ENCODE measurements around the gene OLR1. TPM values are rescaled to one million over a fixed set of nuclear protein-coding genes. Genes with fewer than 3 reads are reported as not detected.

The OLR1 gene
- total RNA-seq, 1 experiment from 2014 or later, result not detected

- Mint-ChIP-seq H3K27me3 (ENCODE audit: insufficient read depth, unreplicated experiment) (no peaks in the 10 kb centered on the region), H3K4me1 (ENCODE audit: insufficient read depth, unreplicated experiment) (no peaks in the 10 kb centered on the region), H3K4me3 (ENCODE audit: unreplicated experiment) (no peak overlapping the region), H3K36me3 (ENCODE audit: insufficient read depth, unreplicated experiment) (no peaks in the 10 kb centered on the region), H3K27ac (ENCODE audit: low read depth, unreplicated experiment) (no peak overlapping the region), H3K9me3 (ENCODE audit: unreplicated experiment) (no peaks in the 10 kb centered on the region)
- no TSS peak for BruUV-seq (replicated peaks)
- DNase-seq (ENCODE audit: unreplicated experiment), result no peak
- ChIA-PET CTCF (interaction anchor here (0.6 to 11.8 kb wide), 13 partner anchors 14 to 906 kb away, joined by 3 to 255 read pairs (median 4); partner anchors contain the start of gene OLR1), POLR2A (interaction anchor here (0.7 to 2.5 kb wide), 3 partner anchors 37 to 59 kb away, joined by 3 to 22 read pairs (median 4); partner anchors contain the start of gene GABARAPL1)
- intact Hi-C loops (cut with micrococcal nuclease), result loop anchor here (5.0 kb wide), 1 partner anchor 348 kb away; no protein-coding TSS in a partner anchor
- TF ChIP-seq, protein P1, sequence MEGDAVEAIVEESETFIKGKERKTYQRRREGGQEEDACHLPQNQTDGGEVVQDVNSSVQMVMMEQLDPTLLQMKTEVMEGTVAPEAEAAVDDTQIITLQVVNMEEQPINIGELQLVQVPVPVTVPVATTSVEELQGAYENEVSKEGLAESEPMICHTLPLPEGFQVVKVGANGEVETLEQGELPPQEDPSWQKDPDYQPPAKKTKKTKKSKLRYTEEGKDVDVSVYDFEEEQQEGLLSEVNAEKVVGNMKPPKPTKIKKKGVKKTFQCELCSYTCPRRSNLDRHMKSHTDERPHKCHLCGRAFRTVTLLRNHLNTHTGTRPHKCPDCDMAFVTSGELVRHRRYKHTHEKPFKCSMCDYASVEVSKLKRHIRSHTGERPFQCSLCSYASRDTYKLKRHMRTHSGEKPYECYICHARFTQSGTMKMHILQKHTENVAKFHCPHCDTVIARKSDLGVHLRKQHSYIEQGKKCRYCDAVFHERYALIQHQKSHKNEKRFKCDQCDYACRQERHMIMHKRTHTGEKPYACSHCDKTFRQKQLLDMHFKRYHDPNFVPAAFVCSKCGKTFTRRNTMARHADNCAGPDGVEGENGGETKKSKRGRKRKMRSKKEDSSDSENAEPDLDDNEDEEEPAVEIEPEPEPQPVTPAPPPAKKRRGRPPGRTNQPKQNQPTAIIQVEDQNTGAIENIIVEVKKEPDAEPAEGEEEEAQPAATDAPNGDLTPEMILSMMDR (IDR thresholded peaks at IDR 0.05; ENCODE audit: unreplicated experiment), result no peak
Observed at GRCh38 chr12:10154145-10154496, 17.8 kb downstream of the OLR1 start.

DNA sequence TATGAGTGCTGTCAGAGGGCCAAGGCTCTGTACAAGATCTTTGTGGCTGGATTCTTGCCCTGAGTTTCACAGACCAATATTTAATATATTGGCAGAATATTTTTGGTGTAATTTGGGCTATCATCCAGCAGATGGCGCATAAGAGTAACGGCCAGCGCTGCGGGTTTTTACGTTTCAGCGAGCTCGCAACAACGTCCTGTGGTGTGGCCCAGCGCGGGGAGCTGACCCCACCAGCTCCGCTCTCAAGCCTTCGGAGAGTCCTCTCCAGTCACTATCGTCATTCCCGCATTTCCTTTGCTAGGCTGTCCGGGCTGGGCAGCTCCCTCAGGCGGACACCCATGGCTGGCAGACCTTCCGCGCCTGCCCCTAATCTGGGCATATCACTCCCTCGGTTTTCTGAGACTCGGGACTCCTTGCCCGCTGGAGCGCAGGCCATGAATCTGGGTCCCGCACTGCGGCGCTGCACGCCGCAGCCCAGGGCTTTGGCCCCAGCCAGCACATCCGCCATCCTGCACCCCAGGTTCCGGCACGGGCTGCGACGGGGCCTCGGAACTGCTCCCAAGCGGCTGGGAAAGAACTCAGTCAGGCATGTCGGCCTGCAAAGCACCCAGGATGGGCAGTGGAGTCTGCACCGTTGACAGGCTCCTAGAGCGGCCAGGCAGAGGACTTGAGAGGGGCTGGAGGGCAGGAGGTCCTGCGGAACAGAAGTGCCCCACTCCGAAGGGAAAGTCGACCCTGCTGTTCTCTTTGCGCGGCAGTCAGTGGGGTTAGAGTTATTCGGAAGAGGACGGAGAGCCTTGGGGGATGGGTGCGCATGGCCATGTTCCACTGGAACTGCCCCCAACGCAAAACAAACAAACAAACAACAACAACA, 18.4 kb downstream of the OLR1 start:
- ChIA-PET CTCF (interaction anchor here (0.5 to 11.8 kb wide), 29 partner anchors 10 to 537 kb away, joined by 3 to 255 read pairs (median 7); partner anchors contain the start of genes CLEC12B, CLEC9A and OLR1), POLR2A (interaction anchor here (0.6 to 2.7 kb wide), 9 partner anchors 13 to 338 kb away, joined by 3 to 22 read pairs (median 4); partner anchors contain the start of gene GABARAPL1)
- DNase-seq (ENCODE audit: unreplicated experiment), result peak; percentile 63

DNA sequence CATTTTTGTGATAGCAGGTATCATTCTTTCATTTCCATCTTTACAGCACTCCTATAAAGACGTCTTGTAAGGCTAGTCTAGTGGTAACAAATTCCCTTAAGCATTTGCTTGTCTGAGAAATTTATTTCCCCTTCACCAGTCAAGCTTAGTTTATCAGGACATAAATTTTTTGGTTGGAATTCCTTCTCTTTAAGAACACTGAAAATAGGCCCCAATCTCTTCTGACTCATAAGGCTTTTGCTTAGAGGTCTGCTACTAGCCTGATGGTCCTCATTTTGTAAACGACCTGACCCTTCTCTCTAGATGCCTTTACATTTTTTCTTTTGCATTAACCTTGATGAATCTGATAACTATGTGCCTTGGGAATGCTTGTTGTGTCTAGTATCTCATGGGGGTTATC, 20.3 kb downstream of the OLR1 start:
- H3K9me3 Mint-ChIP-seq (ENCODE audit: unreplicated experiment), result no peaks in the 10 kb centered on the region
- CTCF ChIA-PET, result interaction anchor here (0.6 to 11.8 kb wide), 17 partner anchors 8 to 409 kb away, joined by 3 to 255 read pairs (median 5); partner anchors contain the start of genes CLEC12B and OLR1

More for the DNA sequence above, 18.4 kb downstream of the OLR1 start:
- Mint-ChIP-seq H3K9me3 (ENCODE audit: unreplicated experiment) (no peaks in the 10 kb centered on the region), H3K36me3 (ENCODE audit: insufficient read depth, unreplicated experiment) (no peaks in the 10 kb centered on the region), H3K27me3 (ENCODE audit: insufficient read depth, unreplicated experiment) (no peaks in the 10 kb centered on the region), H3K4me3 (ENCODE audit: unreplicated experiment) (peak overlapping the region; percentile 64), H3K27ac (ENCODE audit: low read depth, unreplicated experiment) (no peak overlapping the region), H3K4me1 (ENCODE audit: insufficient read depth, unreplicated experiment) (no peaks in the 10 kb centered on the region)
- no TSS peak for BruUV-seq (replicated peaks)
- TF ChIP-seq, protein P1 (IDR thresholded peaks at IDR 0.05; ENCODE audit: unreplicated experiment), result peak; percentile 56
- intact Hi-C loops (cut with micrococcal nuclease), result loop anchor here (1.0 to 5.0 kb wide), 4 partner anchors 37 to 521 kb away; partner anchors contain the start of gene STYK1

More for the DNA sequence above, 20.3 kb downstream of the OLR1 start:
- Mint-ChIP-seq H3K27ac (ENCODE audit: low read depth, unreplicated experiment) (no peak overlapping the region), H3K27me3 (ENCODE audit: insufficient read depth, unreplicated experiment) (no peaks in the 10 kb centered on the region), H3K4me1 (ENCODE audit: insufficient read depth, unreplicated experiment) (no peaks in the 10 kb centered on the region), H3K4me3 (ENCODE audit: unreplicated experiment) (no peak overlapping the region), H3K36me3 (ENCODE audit: insufficient read depth, unreplicated experiment) (no peaks in the 10 kb centered on the region)
- no TSS peak for BruUV-seq (replicated peaks)
- TF ChIP-seq, protein P1 (IDR thresholded peaks at IDR 0.05; ENCODE audit: unreplicated experiment), result no peak
- POLR2A ChIA-PET, result interaction anchor here (0.6 to 2.7 kb wide), 3 partner anchors 15 to 62 kb away, joined by 4 to 20 read pairs (median 5); partner anchors contain the start of gene GABARAPL1
- DNase-seq (ENCODE audit: unreplicated experiment), result no peak
- intact Hi-C loops (cut with micrococcal nuclease), result loop anchor here (5.0 kb wide), 1 partner anchor 351 kb away; no protein-coding TSS in a partner anchor

All from MCF 10A (cell line).